Fibroblast of lung (primary cell): ENCODE results near the gene PCAT7. TPM values are rescaled to one million over a fixed set of nuclear protein-coding genes. Genes with fewer than 3 reads are reported as not detected.

Source experiments
- DNase-seq, 2 donors: peaks; one replicate each; pipeline versions ENCODE4 v3.0.0 to v3.0.0-alpha.2; 2010; ENCODE audit warnings: low read depth in 2 of 2
- H2AFZ ChIP-seq: 2 replicates; pipeline ENCODE4 v1.5.1; 2012; ENCODE audit warnings: low read length, control low read depth, inconsistent platforms
- H3K27ac ChIP-seq: 2 replicates; pipeline ENCODE4 v1.5.1; 2011; ENCODE audit warnings: low read length, control low read depth; ENCODE audit not compliant: insufficient read depth
- H3K27me3 ChIP-seq: 2 replicates; pipeline ENCODE4 v1.5.1; 2011; ENCODE audit warnings: mild to moderate bottlenecking, low read length; ENCODE audit not compliant: control insufficient read depth, insufficient read depth
- H3K36me3 ChIP-seq: 2 replicates; pipeline ENCODE4 v1.5.1; 2011; ENCODE audit warnings: low read length; ENCODE audit not compliant: control insufficient read depth, insufficient read depth
- H3K4me1 ChIP-seq: 2 replicates; pipeline ENCODE4 v1.5.1; 2011; ENCODE audit warnings: low read length; ENCODE audit not compliant: control insufficient read depth, insufficient read depth; ENCODE audit errors: extremely low read depth
- H3K4me2 ChIP-seq: 2 replicates; pipeline ENCODE4 v1.5.1; 2011; ENCODE audit warnings: low read length, control low read depth; ENCODE audit not compliant: insufficient read depth; ENCODE audit errors: extremely low read depth
- H3K4me3 ChIP-seq, 4 experiments: fragments of 200-600 bp in 1 of 4; sonication (generic) in 1 of 4; replicated peaks in 1 of 4; 2 replicates each; pipeline ENCODE4 v1.5.1; 2011 to 2016; ENCODE audit warnings: low read length in 4 of 4, low read depth in 3 of 4, mild to moderate bottlenecking in 3 of 4, control low read depth in 2 of 4, inconsistent platforms in 1 of 4, mixed read lengths in 1 of 4; ENCODE audit not compliant: insufficient read depth in 1 of 4; ENCODE audit errors: control extremely low read depth in 1 of 4
- H3K79me2 ChIP-seq: 2 replicates; pipeline ENCODE4 v1.5.1; 2012; ENCODE audit warnings: mild to moderate bottlenecking, low read length, inconsistent platforms; ENCODE audit not compliant: control insufficient read depth, insufficient read depth
- H3K9ac ChIP-seq: 2 replicates; pipeline ENCODE4 v1.5.1; 2011; ENCODE audit warnings: mild to moderate bottlenecking, low read length, control low read depth; ENCODE audit not compliant: insufficient read depth
- H3K9me3 ChIP-seq: 2 replicates; pipeline ENCODE4 v1.5.1; 2012; ENCODE audit warnings: low read depth, low read length; ENCODE audit not compliant: control insufficient read depth, insufficient read depth
- H4K20me1 ChIP-seq: 2 replicates; pipeline ENCODE4 v1.5.1; 2011; ENCODE audit warnings: low read length; ENCODE audit not compliant: control insufficient read depth, insufficient read depth; ENCODE audit errors: extremely low read depth
- CTCF ChIP-seq, 2 donors: IDR thresholded peaks in 1 of 2; conservative IDR thresholded peaks in 1 of 2; 1 replicate in 1 of 2; 2 replicates in 1 of 2; pipeline ENCODE4 v1.5.1; 2011 to 2012; ENCODE audit warnings: low read length in 2 of 2, control low read depth in 1 of 2, inconsistent platforms in 1 of 2, low read depth in 1 of 2, mild to moderate bottlenecking in 1 of 2
- EZH2 ChIP-seq: IDR thresholded peaks from 2 replicates; pipeline ENCODE4 v1.5.1; 2012; ENCODE audit warnings: low read length, control low read depth, mild to moderate bottlenecking; ENCODE audit errors: missing control alignments
- polyA plus RNA-seq, 2 donors: library from polyadenylated mRNA; depleted of rRNA in 1 of 2; stranded (reverse) in 1 of 2; unstranded in 1 of 2; fragments of >200 nt; gene quantifications; 2 replicates each; pipeline ENCODE4 v1.2.1, GENCODE V29; 2011 to 2012; ENCODE audit warnings: missing spikeins in 1 of 2
- total RNA-seq: library from RNA; depleted of rRNA; stranded (reverse); fragments of >200 nt; gene quantifications from 2 replicates; pipeline ENCODE4 v1.2.1, GENCODE V29; 2014

The PCAT7 gene
- total and polyA plus RNA-seq, 2 donors (not counting 1 experiment from before 2014, with no cell fraction given) = under 0.01 to 0.01 TPM

- Histone ChIP-seq H2AFZ (no peak overlapping the region), H4K20me1 (no peaks in the 10 kb centered on the region), H3K79me2 (no peaks in the 10 kb centered on the region), H3K4me1 (no peaks in the 10 kb centered on the region), H3K4me3 (no peak overlapping the region), H3K27me3 (no peaks in the 10 kb centered on the region), H3K9ac (no peak overlapping the region), H3K9me3 (no peaks in the 10 kb centered on the region), H3K36me3 (no peaks in the 10 kb centered on the region), H3K27ac (no peak overlapping the region), H3K4me2 (no peak overlapping the region)
- TF ChIP-seq EZH2 (no peak), CTCF (conservative IDR thresholded peaks at IDR 0.05 in 1 of 2, IDR thresholded peaks at IDR 0.05 in 1 of 2; ENCODE audit: low read depth in 1 of 2, low read length in 2 of 2) (no peak)
- DNase-seq = no peak
Observed at GRCh38 chr9:94526951-94527350, 27.9 kb upstream of the PCAT7 start.

GRCh38 chr9:94528886-94529285 lies 26.0 kb upstream of the PCAT7 start:
- H3K4me1 ChIP-seq = no peaks in the 10 kb centered on the region
- H3K9ac ChIP-seq = no peak overlapping the region

GRCh38 chr9:94533155-94533554 lies 21.7 kb upstream of the PCAT7 start:
- Histone ChIP-seq H3K27ac (no peak overlapping the region), H3K36me3 (no peaks in the 10 kb centered on the region), H3K9ac (no peak overlapping the region), H2AFZ (no peak overlapping the region), H3K4me1 (no peaks in the 10 kb centered on the region), H3K79me2 (no peaks in the 10 kb centered on the region), H3K9me3 (no peaks in the 10 kb centered on the region), H4K20me1 (no peaks in the 10 kb centered on the region), H3K4me3 (no peak overlapping the region), H3K4me2 (no peak overlapping the region), H3K27me3 (no peaks in the 10 kb centered on the region)
- no peak for DNase-seq
- no peak for TF ChIP-seq EZH2
- TF ChIP-seq CTCF (conservative IDR thresholded peaks at IDR 0.05 in 1 of 2, IDR thresholded peaks at IDR 0.05 in 1 of 2; ENCODE audit: low read depth in 1 of 2, low read length in 2 of 2) = no peak

More at GRCh38 chr9:94528886-94529285, 26.0 kb upstream of the PCAT7 start:
- no peaks in the 10 kb centered on the region for H4K20me1 ChIP-seq
- no peak overlapping the region for H3K4me3 ChIP-seq
- H2AFZ ChIP-seq = no peak overlapping the region
- no peaks in the 10 kb centered on the region for H3K79me2 ChIP-seq
- no peak for DNase-seq
- H3K27me3 ChIP-seq = no peaks in the 10 kb centered on the region
- H3K36me3 ChIP-seq = no peaks in the 10 kb centered on the region
- H3K4me2 ChIP-seq = no peak overlapping the region
- H3K9me3 ChIP-seq = no peaks in the 10 kb centered on the region
- no peak overlapping the region for H3K27ac ChIP-seq
- no peak for TF ChIP-seq CTCF (conservative IDR thresholded peaks at IDR 0.05 in 1 of 2, IDR thresholded peaks at IDR 0.05 in 1 of 2; ENCODE audit: low read depth in 1 of 2, low read length in 2 of 2)
- no peak for TF ChIP-seq EZH2
